ENCODE data around the gene SPACA7. TPM values are rescaled to one million over a fixed set of nuclear protein-coding genes. Genes with fewer than 3 reads are reported as not detected.

The SPACA7 gene
- total RNA-seq, result not detected

- DNase-seq (ENCODE audit: low spot score), result no peak
These were observed at the start of gene SPACA7 for GRCh38 chr13:112376050-112376681. TSS of gene SPACA7 (plus strand) at chr13:112376355. CDS start at chr13:112376386, 31 bp downstream.

- no peak for DNase-seq (ENCODE audit: low spot score)
These were observed 49.3 kb upstream of the SPACA7 start for GRCh38 chr13:112326821-112327370.

- DNase-seq (ENCODE audit: low spot score), result no peak
These were observed 47.2 kb upstream of the SPACA7 start for GRCh38 chr13:112328936-112329335.

GRCh38 chr13:112329376-112329775 lies 46.8 kb upstream of the SPACA7 start:
- no peak for DNase-seq (ENCODE audit: low spot score)

- DNase-seq (ENCODE audit: low spot score), result no peak
These were observed 46.1 kb upstream of the SPACA7 start for GRCh38 chr13:112330066-112330465.

GRCh38 chr13:112330479-112331381 lies 45.4 kb upstream of the SPACA7 start:
- DNase-seq (ENCODE audit: low spot score), result no peak

GRCh38 chr13:112331675-112332074 lies 44.5 kb upstream of the SPACA7 start:
- DNase-seq (ENCODE audit: low spot score), result no peak

- no peak for DNase-seq (ENCODE audit: low spot score)
These were observed 43.4 kb upstream of the SPACA7 start for GRCh38 chr13:112332727-112333126.

- no peak for DNase-seq (ENCODE audit: low spot score)
These were observed 42.2 kb upstream of the SPACA7 start for GRCh38 chr13:112333756-112334543.

GRCh38 chr13:112335135-112335534 lies 41.0 kb upstream of the SPACA7 start:
- no peak for DNase-seq (ENCODE audit: low spot score)

GRCh38 chr13:112341446-112341845 lies 34.7 kb upstream of the SPACA7 start:
- no peak for DNase-seq (ENCODE audit: low spot score)

GRCh38 chr13:112341976-112342735 lies 34.0 kb upstream of the SPACA7 start:
- no peak for DNase-seq (ENCODE audit: low spot score)

GRCh38 chr13:112342841-112343361 lies 33.3 kb upstream of the SPACA7 start:
- DNase-seq (ENCODE audit: low spot score), result no peak

- no peak for DNase-seq (ENCODE audit: low spot score)
These were observed 32.6 kb upstream of the SPACA7 start for GRCh38 chr13:112343591-112343990.

- DNase-seq (ENCODE audit: low spot score), result no peak
These were observed 30.4 kb upstream of the SPACA7 start for GRCh38 chr13:112345826-112346172.

- DNase-seq (ENCODE audit: low spot score), result no peak
These were observed 29.8 kb upstream of the SPACA7 start for GRCh38 chr13:112346173-112346898.

GRCh38 chr13:112346899-112347229 lies 29.3 kb upstream of the SPACA7 start:
- DNase-seq (ENCODE audit: low spot score), result no peak

- DNase-seq (ENCODE audit: low spot score), result no peak
These were observed 28.2 kb upstream of the SPACA7 start for GRCh38 chr13:112347986-112348385.

GRCh38 chr13:112348642-112349345 lies 27.4 kb upstream of the SPACA7 start:
- no peak for DNase-seq (ENCODE audit: low spot score)

GRCh38 chr13:112349681-112350080 lies 26.5 kb upstream of the SPACA7 start:
- no peak for DNase-seq (ENCODE audit: low spot score)
